CD4-positive, CD25-positive, alpha-beta regulatory T cell (primary cell): Measurements from ENCODE around the gene RBM15B. TPM values are rescaled to one million over a fixed set of nuclear protein-coding genes. Genes with fewer than 3 reads are reported as not detected.
"Not testable (repeated sequence)": the region's sequence is repeated elsewhere in the genome, so short reads cannot be mapped to it uniquely, and the experiment has no call there.

Source experiments
- ATAC-seq, 2 donors: fragments of 150-1000 bp; cut with Tn5 transposase; one replicate each; pipeline ENCODE4 v1.10.0; 2021; ENCODE audit warnings: low read depth in 2 of 2, moderate number of reproducible peaks in 2 of 2, moderate library complexity in 1 of 2
- DNase-seq, 3 donors: peaks; one replicate each; pipeline versions ENCODE4 v3.0.0 to v3.0.0-alpha.2; 2012 to 2022; ENCODE audit warnings: mixed read lengths in 1 of 3
- H3K27ac ChIP-seq: one replicate; pipeline ENCODE4 v1.7.0; 2013; ENCODE audit warnings: mild to moderate bottlenecking, low read length; ENCODE audit not compliant: insufficient read depth, poor library complexity, severe bottlenecking
- H3K27me3 ChIP-seq: one replicate; pipeline ENCODE4 v1.7.0; 2013; ENCODE audit warnings: low read length; ENCODE audit not compliant: control insufficient read depth, insufficient read depth
- H3K36me3 ChIP-seq: one replicate; pipeline ENCODE4 v1.7.0; 2013; ENCODE audit warnings: mild to moderate bottlenecking, low read length, moderate library complexity; ENCODE audit not compliant: control insufficient read depth, insufficient read depth
- H3K4me1 ChIP-seq: 2 replicates; pipeline ENCODE4 v1.7.0; 2013; ENCODE audit warnings: mild to moderate bottlenecking, low read length; ENCODE audit not compliant: insufficient read depth, control insufficient read depth, poor library complexity, severe bottlenecking
- H3K4me3 ChIP-seq: one replicate; pipeline ENCODE4 v1.7.0; 2013; ENCODE audit warnings: low read depth, mild to moderate bottlenecking, low read length, moderate library complexity
- H3K9me3 ChIP-seq, 2 experiments: 1 replicate in 1 of 2; 2 replicates in 1 of 2; pipeline ENCODE4 v1.7.0; 2013; ENCODE audit warnings: low read length in 2 of 2, mild to moderate bottlenecking in 1 of 2, moderate library complexity in 1 of 2; ENCODE audit not compliant: control insufficient read depth in 2 of 2
- H3K27ac Mint-ChIP-seq, 3 donors: one replicate each; pipeline ENCODE4 v1.8.0; 2020 to 2022; ENCODE audit warnings: mild to moderate bottlenecking in 3 of 3, mixed read lengths in 3 of 3, moderate library complexity in 2 of 3
- H3K27me3 Mint-ChIP-seq: one replicate; pipeline ENCODE4 v1.8.0; 2022; ENCODE audit warnings: mild to moderate bottlenecking, mixed read lengths
- H3K36me3 Mint-ChIP-seq: one replicate; pipeline ENCODE4 v1.8.0; 2020; ENCODE audit warnings: mixed read lengths
- H3K4me1 Mint-ChIP-seq, 4 donors: one replicate each; pipeline ENCODE4 v1.8.0; 2020 to 2022; ENCODE audit warnings: mixed read lengths in 4 of 4, mild to moderate bottlenecking in 1 of 4
- H3K4me3 Mint-ChIP-seq, 4 donors: one replicate each; pipeline ENCODE4 v1.8.0; 2020 to 2022; ENCODE audit warnings: mild to moderate bottlenecking in 4 of 4, mixed read lengths in 4 of 4, moderate library complexity in 3 of 4
- H3K9me3 Mint-ChIP-seq, 7 donors: one replicate each; pipeline ENCODE4 v1.8.0; 2020 to 2022; ENCODE audit warnings: mixed read lengths in 7 of 7, mild to moderate bottlenecking in 3 of 7, moderate library complexity in 2 of 7
- polyA plus RNA-seq, 4 donors: library from polyadenylated mRNA; unstranded; fragments of 300-500 nt; fragmentation: Illumina TruSeq; gene quantifications; one replicate each; pipeline ENCODE4 v1.2.3, GENCODE V29; 2021
- total RNA-seq: library from RNA; stranded (reverse); gene quantifications from one replicate; pipeline ENCODE4 v1.2.3, GENCODE V29; 2022

RBM15B gene
- total and polyA plus RNA-seq, 5 donors from 2014 or later, result 10.1 to 28.4 (median 13.2) TPM

- peak overlapping the region; percentile 75 for H3K4me3 ChIP-seq
- peaks cover 16% of the 10 kb centered on the region for H3K36me3 ChIP-seq
- peak in 1 of 3 donors; percentile 59 for DNase-seq
- H3K27ac Mint-ChIP-seq, result peak overlapping the region; percentile 98 to 99 (median 98)
- no peaks in the 10 kb centered on the region for H3K27me3 ChIP-seq
- H3K27ac ChIP-seq, result peak overlapping the region; percentile 88
- no peak for ATAC-seq
- H3K9me3 Mint-ChIP-seq, result no peaks in the 10 kb centered on the region
- no peaks in the 10 kb centered on the region for H3K27me3 Mint-ChIP-seq
- peaks cover 38% of the 10 kb centered on the region for H3K4me1 ChIP-seq
- H3K4me3 Mint-ChIP-seq, result peak overlapping the region; percentile 96 to 99 (median 99)
- peaks cover 16 to 56% (median 33%) of the 10 kb centered on the region in 4 donors for H3K4me1 Mint-ChIP-seq
- peaks cover 6% of the 10 kb centered on the region for H3K36me3 Mint-ChIP-seq
- H3K9me3 ChIP-seq, result no peaks in the 10 kb centered on the region
Observed at GRCh38 chr3:51384055-51384725, 6.9 kb upstream of the RBM15B start.

GRCh38 chr3:51384726-51385473 is 6.2 kb upstream of the RBM15B start, which contains the start of gene MANF:
Gene MANF (plus strand): TSS chr3:51385291. CDS start chr3:51385343, 52 bp downstream.
- DNase-seq (peak; percentile 97 to 99 (median 98)), ATAC-seq (peak; percentile 96 to 98)
- H3K4me1 ChIP-seq, result peaks cover 43% of the 10 kb centered on the region
- H3K9me3 Mint-ChIP-seq, result no peaks in the 10 kb centered on the region
- no peaks in the 10 kb centered on the region for H3K9me3 ChIP-seq
- peak within 1 kb of the TSS; percentile 96 to 99 (median 99) for H3K4me3 Mint-ChIP-seq
- H3K36me3 Mint-ChIP-seq, result peaks cover 6% of the 10 kb centered on the region
- peaks cover 16 to 60% (median 36%) of the 10 kb centered on the region in 4 donors for H3K4me1 Mint-ChIP-seq
- H3K27me3 Mint-ChIP-seq, result no peaks in the 10 kb centered on the region
- peak within 1 kb of the TSS; percentile 82 for H3K4me3 ChIP-seq
- H3K36me3 ChIP-seq, result peaks cover 16% of the 10 kb centered on the region
- peak within 1 kb of the TSS; percentile 98 to 99 (median 98) for H3K27ac Mint-ChIP-seq
- peak within 1 kb of the TSS; percentile 88 for H3K27ac ChIP-seq
- H3K27me3 ChIP-seq, result no peaks in the 10 kb centered on the region

- peaks cover 2% of the 10 kb centered on the region for H3K27me3 Mint-ChIP-seq
- Histone ChIP-seq H3K36me3 (peaks cover 16% of the 10 kb centered on the region), H3K4me1 (peaks cover 50% of the 10 kb centered on the region), H3K27me3 (no peaks in the 10 kb centered on the region), H3K27ac (peak overlapping the region; percentile 88), H3K9me3 (no peaks in the 10 kb centered on the region), H3K4me3 (peak overlapping the region; percentile 82)
- ATAC-seq, result no peak
- peaks cover 6% of the 10 kb centered on the region for H3K36me3 Mint-ChIP-seq
- no peaks in the 10 kb centered on the region for H3K9me3 Mint-ChIP-seq
- H3K4me3 Mint-ChIP-seq, result peak overlapping the region; percentile 92 to 99 (median 98)
- H3K27ac Mint-ChIP-seq, result peak overlapping the region; percentile 88 to 99 (median 90)
- DNase-seq, result no peak
- H3K4me1 Mint-ChIP-seq, result peaks cover 16 to 67% (median 38%) of the 10 kb centered on the region in 4 donors
Observed at GRCh38 chr3:51385621-51386091, 5.4 kb upstream of the RBM15B start.

GRCh38 chr3:51386159-51386851 is 4.8 kb upstream of the RBM15B start:
- Histone ChIP-seq H3K9me3 (no peaks in the 10 kb centered on the region), H3K4me3 (peak overlapping the region; percentile 82), H3K27ac (peak overlapping the region; percentile 88), H3K36me3 (peaks cover 16% of the 10 kb centered on the region), H3K27me3 (no peaks in the 10 kb centered on the region), H3K4me1 (peaks cover 52% of the 10 kb centered on the region)
- DNase-seq, result no peak
- H3K4me3 Mint-ChIP-seq, result peak overlapping the region; percentile 92 to 99 (median 98)
- no peak for ATAC-seq
- peaks cover 6% of the 10 kb centered on the region for H3K36me3 Mint-ChIP-seq
- peaks cover 4% of the 10 kb centered on the region for H3K27me3 Mint-ChIP-seq
- peak overlapping the region; percentile 88 to 99 (median 90) for H3K27ac Mint-ChIP-seq
- H3K9me3 Mint-ChIP-seq, result no peaks in the 10 kb centered on the region
- peaks cover 16 to 71% (median 38%) of the 10 kb centered on the region in 4 donors for H3K4me1 Mint-ChIP-seq

- Mint-ChIP-seq H3K27ac (peak overlapping the region in 2 of 3 donors; percentile 88 to 99), H3K4me1 (peaks cover 16 to 73% (median 38%) of the 10 kb centered on the region in 4 donors), H3K36me3 (peaks cover 6% of the 10 kb centered on the region), H3K27me3 (peaks cover 4% of the 10 kb centered on the region), H3K9me3 (no peaks in the 10 kb centered on the region), H3K4me3 (peak overlapping the region; percentile 92 to 99 (median 98))
- DNase-seq (no peak), ATAC-seq (no peak)
- H3K4me3 ChIP-seq, result peak overlapping the region; percentile 82
- peaks cover 16% of the 10 kb centered on the region for H3K36me3 ChIP-seq
- no peaks in the 10 kb centered on the region for H3K27me3 ChIP-seq
- H3K27ac ChIP-seq, result peak overlapping the region; percentile 88
- peaks cover 53% of the 10 kb centered on the region for H3K4me1 ChIP-seq
- no peaks in the 10 kb centered on the region for H3K9me3 ChIP-seq
Observed at GRCh38 chr3:51386852-51387229, 4.2 kb upstream of the RBM15B start.

DNA sequence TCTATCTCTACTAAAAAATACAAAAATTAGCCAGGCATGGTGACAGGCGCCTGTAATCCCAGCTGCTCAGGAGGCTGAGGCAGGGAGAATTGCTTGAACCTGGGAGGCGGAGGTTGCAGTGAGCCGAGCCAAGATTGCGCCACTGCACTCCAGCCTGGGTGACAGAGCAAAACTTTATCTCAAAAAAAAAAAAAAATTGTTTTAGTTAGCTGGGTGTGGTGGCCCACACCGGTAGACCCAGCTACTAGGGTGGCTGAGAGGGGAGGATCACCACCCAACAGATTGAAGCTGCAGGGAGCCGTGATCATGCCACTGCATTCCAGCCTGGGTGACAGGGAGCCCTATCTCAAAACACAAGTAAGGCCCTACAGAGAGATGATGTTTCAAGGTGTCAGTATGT is 3.8 kb upstream of the RBM15B start:
- H3K36me3 Mint-ChIP-seq, ATAC-seq, H3K4me3 ChIP-seq, H3K27me3 ChIP-seq, H3K9me3 ChIP-seq, H3K27me3 Mint-ChIP-seq, DNase-seq, H3K27ac ChIP-seq, H3K9me3 Mint-ChIP-seq: not testable (repeated sequence)
- peak overlapping the region in 1 of 3 donors; percentile 66 for H3K27ac Mint-ChIP-seq
- peaks cover 16% of the 10 kb centered on the region for H3K36me3 ChIP-seq
- peaks cover 16 to 71% (median 38%) of the 10 kb centered on the region in 4 donors for H3K4me1 Mint-ChIP-seq
- peak overlapping the region in 3 of 4 donors; percentile 15 to 99 (median 96) for H3K4me3 Mint-ChIP-seq
- H3K4me1 ChIP-seq, result peaks cover 57% of the 10 kb centered on the region

- Histone ChIP-seq H3K4me3 (no peak overlapping the region), H3K27ac (no peak overlapping the region), H3K9me3 (no peaks in the 10 kb centered on the region), H3K36me3 (peaks cover 22% of the 10 kb centered on the region), H3K4me1 (peaks cover 66% of the 10 kb centered on the region), H3K27me3 (no peaks in the 10 kb centered on the region)
- Mint-ChIP-seq H3K4me1 (peaks cover 16 to 75% (median 37%) of the 10 kb centered on the region in 4 donors), H3K9me3 (no peaks in the 10 kb centered on the region), H3K4me3 (peak overlapping the region in 2 of 4 donors; percentile 43 to 99), H3K27me3 (peaks cover 4% of the 10 kb centered on the region), H3K27ac (no peak overlapping the region), H3K36me3 (peaks cover 6% of the 10 kb centered on the region)
- ATAC-seq (no peak), DNase-seq (no peak)
Observed at GRCh38 chr3:51388286-51389029, 2.6 kb upstream of the RBM15B start.
